ENCODE results near the gene COL4A6.

Gene COL4A6

GRCh38 chrX:108331126-108331909, 106.9 kb downstream of the COL4A6 start:
- no peaks in the 10 kb centered on the region for H3K9me3 ChIP-seq
- TF ChIP-seq CTCF (IDR thresholded peaks at IDR 0.05; ENCODE audit: low read depth, low read length) = no peak
- DNase-seq = no peak
- H3K4me1 ChIP-seq = no peaks in the 10 kb centered on the region
- H3K4me3 ChIP-seq (ENCODE audit: low read depth, low read length) = no peak overlapping the region
- no peaks in the 10 kb centered on the region for H3K36me3 ChIP-seq
- no peaks in the 10 kb centered on the region for H3K27me3 ChIP-seq

GRCh38 chrX:108323751-108324150, 114.5 kb downstream of the COL4A6 start:
- no peak overlapping the region for H3K4me3 ChIP-seq (ENCODE audit: low read depth, low read length)
- no peaks in the 10 kb centered on the region for H3K4me1 ChIP-seq
- TF ChIP-seq CTCF (IDR thresholded peaks at IDR 0.05; ENCODE audit: low read depth, low read length) = no peak
- no peaks in the 10 kb centered on the region for H3K9me3 ChIP-seq
- no peaks in the 10 kb centered on the region for H3K36me3 ChIP-seq
- H3K27me3 ChIP-seq = no peaks in the 10 kb centered on the region
- DNase-seq = no peak

- DNase-seq = no peak
- H3K9me3 ChIP-seq = no peaks in the 10 kb centered on the region
- H3K4me1 ChIP-seq = no peaks in the 10 kb centered on the region
- H3K27me3 ChIP-seq = no peaks in the 10 kb centered on the region
- H3K4me3 ChIP-seq (ENCODE audit: low read depth, low read length) = no peak overlapping the region
- H3K36me3 ChIP-seq = no peaks in the 10 kb centered on the region
- TF ChIP-seq CTCF (IDR thresholded peaks at IDR 0.05; ENCODE audit: low read depth, low read length) = no peak
These were observed 116.0 kb downstream of the COL4A6 start for GRCh38 chrX:108322234-108322633.

DNA sequence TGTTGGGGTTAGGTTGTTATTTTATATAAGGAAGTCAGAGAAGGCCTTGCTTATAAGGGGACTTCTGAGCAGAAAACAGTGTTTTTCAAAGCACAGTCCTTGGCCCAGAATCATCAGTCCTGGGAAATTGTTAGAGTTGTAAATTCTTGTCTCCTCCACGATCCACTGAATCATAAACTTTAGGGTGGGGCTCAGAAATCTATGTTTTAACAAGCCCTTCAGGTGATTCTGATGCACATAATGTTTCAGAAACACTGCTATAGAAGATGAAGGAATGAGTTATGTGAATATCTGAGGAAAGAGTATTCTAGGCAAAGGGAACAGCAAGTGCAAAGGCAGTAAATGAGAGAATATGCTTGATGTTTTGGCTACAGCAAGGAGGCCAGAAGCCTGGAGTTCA, 121.8 kb downstream of the COL4A6 start:
- H3K4me1 ChIP-seq = no peaks in the 10 kb centered on the region
- H3K4me3 ChIP-seq (ENCODE audit: low read depth, low read length) = no peak overlapping the region
- TF ChIP-seq CTCF (IDR thresholded peaks at IDR 0.05; ENCODE audit: low read depth, low read length) = no peak
- no peaks in the 10 kb centered on the region for H3K9me3 ChIP-seq
- DNase-seq = no peak
- no peaks in the 10 kb centered on the region for H3K27me3 ChIP-seq
- no peaks in the 10 kb centered on the region for H3K36me3 ChIP-seq

DNA sequence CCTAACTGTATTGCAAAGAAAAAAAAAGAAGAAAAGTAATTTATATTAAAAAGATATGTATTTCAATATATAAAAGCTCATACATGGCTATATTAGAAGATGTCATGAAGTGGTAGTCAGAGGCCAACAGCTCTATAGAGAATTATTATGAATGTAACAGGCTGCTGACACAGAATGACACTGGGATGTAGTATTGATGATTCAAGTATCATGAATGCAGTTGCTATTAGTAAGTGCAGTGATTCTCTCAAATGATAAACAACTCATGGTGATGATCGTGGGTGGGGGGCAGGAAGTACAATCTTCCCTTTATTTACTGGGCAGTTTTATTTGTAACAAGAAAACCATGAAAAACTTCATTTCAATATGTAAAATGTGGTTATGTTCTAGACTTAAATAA, 124.6 kb downstream of the COL4A6 start:
- no peaks in the 10 kb centered on the region for H3K4me1 ChIP-seq
- TF ChIP-seq CTCF (IDR thresholded peaks at IDR 0.05; ENCODE audit: low read depth, low read length) = no peak
- no peak for DNase-seq
- H3K4me3 ChIP-seq (ENCODE audit: low read depth, low read length) = no peak overlapping the region
- H3K9me3 ChIP-seq = no peaks in the 10 kb centered on the region
- no peaks in the 10 kb centered on the region for H3K36me3 ChIP-seq
- H3K27me3 ChIP-seq = no peaks in the 10 kb centered on the region

DNA sequence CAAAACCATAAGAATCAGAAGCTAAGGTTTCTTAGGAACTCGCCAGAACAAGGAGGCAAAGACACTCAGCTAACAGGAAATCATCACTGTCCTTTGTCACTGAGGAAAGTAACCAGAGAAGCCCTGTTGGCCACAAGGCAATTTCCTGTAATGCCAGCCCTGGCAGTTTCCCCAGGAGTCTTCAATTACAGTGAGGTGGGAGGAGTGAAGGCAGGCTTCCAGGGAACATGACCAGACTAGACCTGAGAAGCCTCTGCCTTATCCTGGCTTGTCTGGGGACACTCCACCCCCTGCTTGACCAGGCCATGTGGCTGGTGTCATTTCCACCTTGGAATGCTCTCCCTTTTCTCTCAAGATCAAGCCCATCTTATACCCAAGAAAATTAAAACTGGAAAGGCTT, 125.3 kb downstream of the COL4A6 start:
- Histone ChIP-seq H3K9me3 (no peaks in the 10 kb centered on the region), H3K27me3 (no peaks in the 10 kb centered on the region), H3K36me3 (no peaks in the 10 kb centered on the region), H3K4me1 (no peaks in the 10 kb centered on the region), H3K4me3 (ENCODE audit: low read depth, low read length) (no peak overlapping the region)
- DNase-seq = no peak
- no peak for TF ChIP-seq CTCF (IDR thresholded peaks at IDR 0.05; ENCODE audit: low read depth, low read length)

All from BE2C (cell line).